Neural progenitor cell (in vitro differentiated cells): ENCODE results near the gene PEX10.

ENCODE experiments used
- CTCF ChIP-seq: fragments of 200-600 bp; sonication (generic); IDR thresholded peaks from 2 replicates; pipeline ENCODE4 v1.5.1; 2017; ENCODE audit warnings: antibody characterized with exemption, mild to moderate bottlenecking
- EZH2 ChIP-seq: fragments of 200-600 bp; sonication (generic); IDR thresholded peaks from 2 replicates; pipeline ENCODE4 v1.6.1; 2017; ENCODE audit warnings: antibody characterized with exemption, mild to moderate bottlenecking, moderate library complexity

GRCh38 chr1:2374252-2375155, 37.9 kb downstream of the PEX10 start:
- TF ChIP-seq CTCF: no peak
- TF ChIP-seq EZH2: no peak
